ENCODE results near the gene TNPO2. TPM values are rescaled to one million over a fixed set of nuclear protein-coding genes. Genes with fewer than 3 reads are reported as not detected.
A peak's percentile ranks its signal among the peaks of the same experiment; 100 is the strongest.

The TNPO2 gene
- total and polyA plus RNA-seq, 5 experiments from 2014 or later, result 2.0 to 81.7 (median 3.1) TPM

DNA sequence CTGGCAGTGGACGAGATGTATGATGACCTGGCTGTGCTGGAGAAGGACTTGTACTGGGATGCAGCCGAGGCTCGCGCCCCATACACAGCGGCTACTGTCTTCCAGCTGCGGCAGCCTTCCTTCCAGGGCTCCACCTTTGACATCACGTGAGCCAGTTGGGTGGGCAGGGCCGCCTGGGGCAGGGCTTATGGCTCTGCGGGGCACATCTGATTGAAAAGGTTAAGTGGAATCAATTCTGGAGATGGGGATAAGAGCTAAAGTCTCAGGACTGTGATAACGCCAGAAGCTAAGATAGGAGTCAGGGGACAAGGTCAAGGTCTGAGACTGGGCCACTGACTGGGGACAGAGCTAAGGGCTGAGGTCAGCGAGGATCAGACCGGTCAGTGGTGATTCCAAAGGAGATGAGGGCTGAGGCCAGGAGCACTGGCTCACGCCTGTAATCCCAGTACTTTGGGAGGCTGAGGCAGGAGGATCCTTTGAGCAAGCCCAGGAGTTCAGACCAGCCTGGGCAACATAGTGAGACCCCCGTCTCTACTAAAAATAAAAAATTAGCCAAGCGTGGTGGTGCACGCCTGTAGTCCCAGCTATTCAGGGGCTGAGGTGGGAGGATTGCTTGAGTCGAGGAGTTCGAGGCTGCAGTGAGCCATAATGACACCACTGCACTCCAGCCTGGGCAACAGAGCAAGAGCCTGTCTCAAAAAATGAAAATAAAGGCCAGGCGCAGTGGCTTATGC, 32.6 kb upstream of the TNPO2 start:
- Mint-ChIP-seq H3K4me1 (peaks cover 0 to 11% (median 5%) of the 10 kb centered on the region in 4 donors), H3K27me3 (peaks cover 0 to 41% (median 23%) of the 10 kb centered on the region in 5 donors), H3K4me3 (peak overlapping the region in 1 of 10 donors; percentile 36), H3K9me3 (no peaks in the 10 kb centered on the region), H3K27ac (peak overlapping the region in 1 of 10 donors; percentile 70), H3K36me3 (no peaks in the 10 kb centered on the region)
- POLR2A ChIA-PET, result no interaction called here
- ATAC-seq, result no peak
- no peak for DNase-seq

- H3K4me3 Mint-ChIP-seq, result no peak overlapping the region
- POLR2A ChIA-PET, result interaction anchor here (0.6 to 1.2 kb wide), 3 partner anchors 11 to 37 kb away, joined by 3 to 7 read pairs (median 5); partner anchors contain the start of genes JUNB and TRIR
- H3K9me3 Mint-ChIP-seq, result no peaks in the 10 kb centered on the region
- no peak overlapping the region for H3K27ac Mint-ChIP-seq
- peaks cover 4 to 13% (median 5%) of the 10 kb centered on the region in 4 donors for H3K4me1 Mint-ChIP-seq
- no peaks in the 10 kb centered on the region for H3K36me3 Mint-ChIP-seq
- no peak for ATAC-seq
- DNase-seq, result no peak
- peaks cover 6 to 55% (median 35%) of the 10 kb centered on the region in 5 donors for H3K27me3 Mint-ChIP-seq
Measured at GRCh38 chr19:12754465-12755196, 30.9 kb upstream of the TNPO2 start.

DNA sequence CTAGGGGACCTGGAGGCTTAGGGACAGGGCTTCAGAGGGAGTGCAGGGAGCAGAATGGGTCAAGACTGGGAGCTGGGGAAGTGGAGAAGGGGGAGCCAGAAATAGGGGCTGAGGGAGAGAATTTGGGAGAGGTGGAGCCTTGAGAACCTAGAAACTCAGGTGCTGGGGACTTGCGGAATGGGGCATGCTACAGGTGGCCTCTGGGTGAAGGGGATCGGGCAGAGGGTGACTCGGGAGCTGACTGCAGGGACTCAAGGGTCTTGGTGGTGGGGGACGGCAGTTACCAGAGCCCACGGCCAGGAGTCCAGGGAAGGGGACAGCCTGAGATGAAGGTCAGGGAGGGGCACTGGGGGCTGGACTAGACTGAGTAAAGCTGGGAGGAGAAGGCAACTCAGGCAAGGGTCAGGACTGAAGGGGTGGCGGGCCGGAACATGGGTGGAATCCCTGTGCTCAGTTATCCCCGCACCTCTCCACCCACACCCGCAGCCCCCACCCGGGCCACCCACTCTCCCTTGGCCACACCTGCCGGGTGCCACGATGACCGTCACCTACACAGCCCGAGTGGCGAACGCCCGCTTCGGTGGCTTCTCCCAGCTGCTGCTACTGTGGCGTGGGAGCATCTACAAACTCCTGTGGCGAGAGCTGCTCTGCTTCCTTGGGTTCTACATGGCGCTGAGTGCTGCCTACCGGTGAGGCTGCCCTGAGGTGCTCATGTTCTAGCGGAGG, 28.5 kb upstream of the TNPO2 start:
- POLR2A ChIA-PET, result no interaction called here
- Mint-ChIP-seq H3K9me3 (peaks cover 0 to 6% (median 0%) of the 10 kb centered on the region in 9 donors), H3K4me3 (no peak overlapping the region), H3K36me3 (peaks cover 7 to 12% (median 11%) of the 10 kb centered on the region in 3 donors), H3K27ac (no peak overlapping the region), H3K4me1 (peaks cover 2 to 6% (median 4%) of the 10 kb centered on the region in 4 donors), H3K27me3 (peaks cover 6 to 57% (median 35%) of the 10 kb centered on the region in 5 donors)
- ATAC-seq, result no peak
- DNase-seq, result no peak

DNA sequence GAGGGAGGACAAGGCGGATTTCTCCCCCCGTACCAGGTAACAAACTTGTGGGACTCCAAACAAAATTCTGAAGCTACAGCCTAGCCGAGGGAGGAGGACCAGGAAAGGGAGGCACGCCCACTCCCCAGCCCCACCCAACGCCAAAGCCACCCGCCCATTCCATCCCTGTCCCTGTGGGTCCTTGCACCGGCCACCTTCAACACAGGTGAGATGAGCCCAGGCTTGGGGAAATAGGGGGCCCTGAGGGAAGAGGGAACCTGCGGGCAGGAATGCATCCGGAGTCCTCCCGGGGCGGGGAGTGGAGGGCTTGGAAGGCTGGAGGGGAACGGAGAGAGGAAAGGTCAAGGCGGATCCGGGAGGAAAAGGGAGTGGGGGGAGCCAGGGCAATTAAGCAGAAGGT, 27.9 kb upstream of the TNPO2 start, which contains the start of gene BEST2:
BEST2 (plus strand) TSS at position 157 of the 400 bp plus-strand sequence. CDS start 802 bp downstream, outside the sequence.
- peaks cover 0 to 6% (median 0%) of the 10 kb centered on the region in 9 donors for H3K9me3 Mint-ChIP-seq
- DNase-seq (no peak), ATAC-seq (no peak)
- H3K27me3 Mint-ChIP-seq, result peaks cover 6 to 57% (median 35%) of the 10 kb centered on the region in 5 donors
- H3K27ac Mint-ChIP-seq, result peak within 1 kb of the TSS in 2 of 10 donors; percentile 5 to 37
- peaks cover 7 to 17% (median 17%) of the 10 kb centered on the region in 3 donors for H3K36me3 Mint-ChIP-seq
- H3K4me3 Mint-ChIP-seq, result no peak within 1 kb of the TSS
- POLR2A ChIA-PET, result interaction anchor here (0.6 kb wide), 1 partner anchor 69 kb away, joined by 3 read pairs; no protein-coding TSS in a partner anchor
- peaks cover 2 to 6% (median 4%) of the 10 kb centered on the region in 4 donors for H3K4me1 Mint-ChIP-seq

- ATAC-seq (no peak), DNase-seq (no peak)
- peaks cover 0 to 6% (median 0%) of the 10 kb centered on the region in 9 donors for H3K9me3 Mint-ChIP-seq
- H3K4me1 Mint-ChIP-seq, result peaks cover 2 to 6% (median 4%) of the 10 kb centered on the region in 4 donors
- POLR2A ChIA-PET, result no interaction called here
- H3K27me3 Mint-ChIP-seq, result peaks cover 6 to 52% (median 31%) of the 10 kb centered on the region in 5 donors
- H3K27ac Mint-ChIP-seq, result peak overlapping the region in 2 of 10 donors; percentile 5 to 37
- H3K36me3 Mint-ChIP-seq, result peaks cover 7 to 24% (median 18%) of the 10 kb centered on the region in 3 donors
- H3K4me3 Mint-ChIP-seq, result no peak overlapping the region
Measured at GRCh38 chr19:12750851-12751250, 27.1 kb upstream of the TNPO2 start.

- POLR2A ChIA-PET, result no interaction called here
- Mint-ChIP-seq H3K9me3 (peaks cover 0 to 6% (median 0%) of the 10 kb centered on the region in 9 donors), H3K27ac (peak overlapping the region in 2 of 10 donors; percentile 14 to 40), H3K4me3 (no peak overlapping the region), H3K27me3 (peaks cover 6 to 43% (median 25%) of the 10 kb centered on the region in 5 donors), H3K36me3 (peaks cover 7 to 31% (median 20%) of the 10 kb centered on the region in 3 donors), H3K4me1 (peaks cover 2 to 6% (median 4%) of the 10 kb centered on the region in 4 donors)
- no peak for ATAC-seq
- no peak for DNase-seq
Measured at GRCh38 chr19:12749938-12750521, 26.3 kb upstream of the TNPO2 start.

DNA sequence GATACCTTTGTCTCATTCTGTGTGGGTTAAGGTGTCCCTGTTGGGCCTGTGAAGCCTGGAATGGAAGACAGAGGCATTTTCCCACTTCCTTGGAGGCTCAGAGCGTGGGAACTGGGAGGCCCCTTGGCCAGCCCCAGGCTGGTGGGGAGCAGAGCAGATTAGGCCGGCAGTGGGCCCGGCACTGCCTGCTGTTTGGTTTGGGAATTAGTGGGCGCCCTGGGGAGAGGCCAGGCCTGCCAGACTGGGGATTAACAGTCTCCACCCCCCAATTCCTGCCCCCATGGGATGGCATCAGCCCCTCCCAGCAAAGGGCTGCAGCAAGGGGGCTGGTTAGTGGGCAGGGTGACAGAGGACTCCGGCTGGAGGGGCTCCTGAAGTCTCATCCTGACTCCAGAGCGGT, 24.8 kb upstream of the TNPO2 start:
- no peak for DNase-seq
- POLR2A ChIA-PET, result interaction anchor here (1.2 kb wide), 1 partner anchor 10 kb away, joined by 3 read pairs; no protein-coding TSS in a partner anchor
- Mint-ChIP-seq H3K36me3 (peaks cover 7 to 42% (median 20%) of the 10 kb centered on the region in 3 donors), H3K27ac (no peak overlapping the region), H3K4me1 (peaks cover 2 to 6% (median 4%) of the 10 kb centered on the region in 4 donors), H3K9me3 (peaks cover 0 to 6% (median 0%) of the 10 kb centered on the region in 9 donors), H3K27me3 (peaks cover 6 to 32% (median 23%) of the 10 kb centered on the region in 5 donors), H3K4me3 (no peak overlapping the region)
- ATAC-seq, result no peak

DNA sequence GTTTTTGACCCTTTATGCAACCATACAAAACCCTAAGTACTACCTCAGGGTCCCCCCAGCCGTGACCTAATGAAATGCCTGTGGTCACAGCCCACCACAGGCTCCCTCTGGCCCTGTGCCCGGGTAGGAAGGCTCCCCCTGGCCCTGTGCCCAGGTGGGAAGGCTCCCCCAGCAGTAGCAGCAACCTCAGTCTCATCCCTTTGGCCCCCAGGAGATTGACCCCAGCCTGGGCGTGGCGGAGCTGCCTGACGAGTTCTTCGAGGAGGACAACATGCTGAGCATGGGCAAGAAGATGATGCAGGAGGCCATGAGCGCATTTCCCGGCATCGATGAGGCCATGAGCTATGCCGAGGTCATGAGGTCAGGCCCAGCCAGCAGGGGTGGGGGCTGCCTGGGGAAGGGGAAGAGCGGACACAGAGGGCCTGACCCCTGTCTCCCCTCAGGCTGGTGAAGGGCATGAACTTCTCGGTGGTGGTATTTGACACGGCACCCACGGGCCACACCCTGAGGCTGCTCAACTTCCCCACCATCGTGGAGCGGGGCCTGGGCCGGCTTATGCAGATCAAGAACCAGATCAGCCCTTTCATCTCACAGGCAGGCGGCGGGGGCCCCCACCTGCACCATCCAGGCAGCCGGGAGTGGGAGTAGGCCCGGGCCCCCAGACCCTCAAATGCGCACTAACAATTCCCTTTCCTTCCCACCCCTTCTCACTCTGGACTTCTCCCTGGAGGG, 21.6 kb upstream of the TNPO2 start:
- peaks cover 1 to 10% (median 3%) of the 10 kb centered on the region in 5 donors for H3K27me3 Mint-ChIP-seq
- peak overlapping the region in 1 of 10 donors; percentile 14 for H3K27ac Mint-ChIP-seq
- peaks cover 7 to 63% (median 20%) of the 10 kb centered on the region in 3 donors for H3K36me3 Mint-ChIP-seq
- H3K4me1 Mint-ChIP-seq, result peaks cover 0 to 7% (median 4%) of the 10 kb centered on the region in 4 donors
- peaks cover 0 to 6% (median 0%) of the 10 kb centered on the region in 9 donors for H3K9me3 Mint-ChIP-seq
- ATAC-seq (no peak), DNase-seq (no peak)
- POLR2A ChIA-PET, result interaction anchor here (0.7 kb wide), 1 partner anchor 1603 kb away, joined by 3 read pairs; no protein-coding TSS in a partner anchor
- no peak overlapping the region for H3K4me3 Mint-ChIP-seq

DNA sequence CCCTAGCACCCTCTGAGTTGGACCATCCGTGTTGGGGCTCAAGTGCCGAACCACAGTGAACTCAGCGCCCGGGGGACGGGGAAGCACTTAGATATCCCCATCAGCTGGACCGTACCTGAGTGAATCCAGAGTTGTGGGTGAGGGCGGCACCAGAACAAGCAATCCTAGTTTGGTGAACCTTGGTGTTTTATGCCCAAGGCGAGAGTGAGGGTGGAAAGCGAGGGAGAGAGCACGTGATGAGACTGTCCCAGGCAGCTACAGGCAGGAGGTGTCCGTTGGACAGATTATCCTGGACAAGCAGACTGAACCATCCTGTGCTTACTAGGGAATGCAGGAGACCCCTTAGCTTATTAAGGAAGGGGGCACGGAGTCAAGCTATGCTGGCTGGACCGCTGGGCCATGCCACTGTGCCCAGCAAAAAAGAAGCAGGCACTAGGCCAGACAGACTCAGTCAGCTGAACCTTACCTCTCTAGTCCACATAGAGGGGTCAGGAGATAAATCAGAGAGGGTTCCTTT, 14.2 kb upstream of the TNPO2 start:
- H3K27me3 Mint-ChIP-seq, result no peaks in the 10 kb centered on the region
- ATAC-seq (no peak), DNase-seq (no peak)
- H3K36me3 Mint-ChIP-seq, result peaks cover 0 to 35% (median 3%) of the 10 kb centered on the region in 3 donors
- no peaks in the 10 kb centered on the region for H3K9me3 Mint-ChIP-seq
- H3K27ac Mint-ChIP-seq, result peak overlapping the region in 9 of 10 donors; percentile 24 to 100 (median 97)
- peaks cover 22 to 40% (median 36%) of the 10 kb centered on the region in 4 donors for H3K4me1 Mint-ChIP-seq
- peak overlapping the region; percentile 96 to 100 (median 99) for H3K4me3 Mint-ChIP-seq
- POLR2A ChIA-PET, result interaction anchor here (0.6 to 7.9 kb wide), 8 partner anchors 9 to 404 kb away, joined by 3 to 158 read pairs (median 6); partner anchors contain the start of genes DHPS, JUNB, TNPO2 and ZNF563

- Mint-ChIP-seq H3K27me3 (no peaks in the 10 kb centered on the region), H3K9me3 (no peaks in the 10 kb centered on the region), H3K27ac (peak within 1 kb of the TSS; percentile 93 to 100 (median 98)), H3K4me3 (peak within 1 kb of the TSS; percentile 96 to 100 (median 99)), H3K36me3 (peaks cover 0 to 32% (median 3%) of the 10 kb centered on the region in 3 donors), H3K4me1 (peaks cover 21 to 46% (median 43%) of the 10 kb centered on the region in 4 donors)
- ATAC-seq, result peak; percentile 83 to 87
- DNase-seq, result peak; percentile 63 to 92 (median 78)
- POLR2A ChIA-PET, result interaction anchor here (0.8 to 7.9 kb wide), 10 partner anchors 8 to 404 kb away, joined by 3 to 158 read pairs (median 4); partner anchors contain the start of genes DHPS, JUNB, RNASEH2A and TNPO2
Measured at GRCh38 chr19:12736995-12737834, 13.5 kb upstream of the TNPO2 start, which contains the start of gene GET3. GET3 (plus strand) TSS chr19:12737497; CDS start chr19:12737506, 9 bp downstream.
